HepG2 (cell line): ENCODE data around the gene WDR45B. TPM values are rescaled to one million over a fixed set of nuclear protein-coding genes. Genes with fewer than 3 reads are reported as not detected.

Experiments used
- ATAC-seq: fragments of 200-7000 bp; cut with Tn5 transposase; 3 replicates; pipeline ENCODE4 v1.9.1; 2020; ENCODE audit warnings: mild to moderate bottlenecking, moderate library complexity
- BruUV-seq: library from RNA; stranded (reverse); fragments of 400-500 nt; replicated peaks from 2 replicates; lab custom pipeline; 2021; lab: Mats Ljungman, UMichigan
- CTCF ChIA-PET: fragments of 300-600 bp; formaldehyde crosslinking; extraction: SDS; loops from one replicate; lab custom pipeline; 2021; ENCODE audit warnings: low total read pairs, inconsistent platforms, low intra/inter-chr PET ratio; lab: Yijun Ruan, JAX
- POLR2A ChIA-PET: fragments of 350-600 bp; sonication (Branson Sonifier 250); formaldehyde crosslinking; loops from one replicate; lab custom pipeline; 2020; ENCODE audit warnings: antibody characterized with exemption, inconsistent platforms; lab: Yijun Ruan, JAX
- DNase-seq: peaks from one replicate; pipeline ENCODE4 v3.0.0-alpha.2; 2015; ENCODE audit warnings: low spot score
- FAIRE-seq: peaks from 3 replicates; lab custom pipeline; 2011; peaks lifted over from hg19 to GRCh38; lab: Jason Lieb, UNC
- H2AFZ ChIP-seq: one replicate; pipeline ENCODE4 v1.6.1; 2011; ENCODE audit warnings: low read length, inconsistent platforms
- H3K27ac ChIP-seq: fragments of 300-600 bp; 3 replicates; pipeline ENCODE4 v1.8.0; 2011; ENCODE audit warnings: mixed run types, mild to moderate bottlenecking, mixed read lengths, low read length, inconsistent platforms; ENCODE audit not compliant: insufficient read depth; ENCODE audit errors: extremely low read length
- H3K27me3 ChIP-seq, 2 experiments: fragments of 200-600 bp in 1 of 2; 2 replicates in 1 of 2; 3 replicates in 1 of 2; pipeline versions ENCODE4 v1.6.0 to v1.8.0; 2011; ENCODE audit warnings: low read length in 2 of 2, mild to moderate bottlenecking in 2 of 2, moderate library complexity in 2 of 2, inconsistent platforms in 1 of 2; ENCODE audit not compliant: insufficient read depth in 2 of 2, control insufficient read depth in 1 of 2
- H3K36me3 ChIP-seq, 2 experiments: fragments of 200-600 bp in 1 of 2; replicated peaks in 1 of 2; 2 replicates in 1 of 2; 3 replicates in 1 of 2; pipeline versions ENCODE4 v1.5.1 to v1.8.0; 2011; ENCODE audit warnings: low read length in 2 of 2, inconsistent platforms in 1 of 2; ENCODE audit not compliant: insufficient read depth in 2 of 2, control insufficient read depth in 1 of 2
- H3K4me1 ChIP-seq: 2 replicates; pipeline ENCODE4 v1.5.1; 2012; ENCODE audit warnings: low read length, inconsistent platforms; ENCODE audit not compliant: insufficient read depth
- H3K4me2 ChIP-seq: 2 replicates; pipeline ENCODE4 v1.6.0; 2011; ENCODE audit warnings: low read depth, low read length, inconsistent platforms
- H3K4me3 ChIP-seq, 3 experiments: fragments of 200-600 bp in 1 of 3; sonication (generic), shearing (Covaris generic) in 1 of 3; replicated peaks in 1 of 3; 2 replicates each; pipeline ENCODE4 v1.5.1; 2011 to 2016; ENCODE audit warnings: low read length in 3 of 3, inconsistent platforms in 2 of 3, low read depth in 2 of 3, mild to moderate bottlenecking in 2 of 3, control low read depth in 1 of 3, mixed read lengths in 1 of 3; ENCODE audit not compliant: insufficient read depth in 1 of 3
- H3K79me2 ChIP-seq: one replicate; pipeline ENCODE4 v1.6.1; 2011; ENCODE audit warnings: low read length, inconsistent platforms; ENCODE audit not compliant: insufficient read depth
- H3K9ac ChIP-seq: 2 replicates; pipeline ENCODE4 v1.6.0; 2011; ENCODE audit warnings: mild to moderate bottlenecking, low read depth, low read length, inconsistent platforms; ENCODE audit not compliant: insufficient read depth
- H3K9me3 ChIP-seq: 2 replicates; pipeline ENCODE4 v1.5.1; 2012; ENCODE audit warnings: mild to moderate bottlenecking, low read length
- H4K20me1 ChIP-seq: 2 replicates; pipeline ENCODE4 v1.6.0; 2011; ENCODE audit warnings: inconsistent platforms, mild to moderate bottlenecking, low read length, moderate library complexity; ENCODE audit not compliant: insufficient read depth
- CREB1 ChIP-seq, 2 experiments: fragments of 450-650 bp in 1 of 2; IDR thresholded peaks; 2 replicates each; pipeline ENCODE4 v1.6.1; 2016 to 2017; ENCODE audit warnings: control low read depth in 1 of 2, mild to moderate bottlenecking in 1 of 2, missing compliant biosample characterization in 1 of 2, missing genetic modification characterization in 1 of 2
- IRX3 ChIP-seq: sonication (generic); formaldehyde crosslinking; IDR thresholded peaks from 2 replicates; pipeline ENCODE4 v1.8.1; 2023; ENCODE audit warnings: mild to moderate bottlenecking, low read depth, missing genetic modification reagents, borderline replicate concordance
- KDM5B ChIP-seq: sonication (generic); formaldehyde crosslinking; IDR thresholded peaks from 2 replicates; pipeline ENCODE4 v1.4.0; 2020; ENCODE audit warnings: missing genetic modification reagents, mild to moderate bottlenecking, borderline replicate concordance
- MZF1 ChIP-seq: sonication (generic); formaldehyde crosslinking; IDR thresholded peaks from 2 replicates; pipeline ENCODE4 v1.8.1; 2023; ENCODE audit warnings: mild to moderate bottlenecking, missing genetic modification reagents, borderline replicate concordance
- RFX1 ChIP-seq: fragments of 450-650 bp; IDR thresholded peaks from 2 replicates; pipeline ENCODE4 v1.6.1; 2017
- TCF7L2 ChIP-seq: IDR thresholded peaks from 2 replicates; pipeline ENCODE4 v1.6.1; 2011; ENCODE audit warnings: mild to moderate bottlenecking, low read depth, low read length, moderate library complexity
- ZFP41 ChIP-seq: sonication (generic); formaldehyde crosslinking; IDR thresholded peaks from 2 replicates; pipeline ENCODE4 v1.4.0; 2020; ENCODE audit warnings: mild to moderate bottlenecking, missing genetic modification reagents, borderline replicate concordance
- ZIK1 ChIP-seq: sonication (generic); formaldehyde crosslinking; IDR thresholded peaks from 2 replicates; pipeline ENCODE4 v1.5.0; 2020; ENCODE audit warnings: mild to moderate bottlenecking, low read depth, missing genetic modification reagents, borderline replicate concordance
- ZNF121 ChIP-seq: sonication (generic); formaldehyde crosslinking; IDR thresholded peaks from 2 replicates; pipeline ENCODE4 v1.5.0; 2020; ENCODE audit warnings: mild to moderate bottlenecking, missing genetic modification reagents
- ZNF557 ChIP-seq: sonication (generic); formaldehyde crosslinking; IDR thresholded peaks from 2 replicates; pipeline ENCODE4 v1.4.0; 2020; ENCODE audit warnings: missing genetic modification reagents
- WGBS: methylation state at CpG from one replicate; pipeline ENCODE4 v1.1.6; 2017; ENCODE audit warnings: low lambda C conversion rate; 5-methylcytosine and 5-hydroxymethylcytosine counted together
- in situ Hi-C: cut with HindIII; loops from 2 replicates; pipeline ENCODE4 v1.10.0; 2017; ENCODE audit warnings: low pct_unique_long_range_greater_than_20kb; ENCODE audit not compliant: extremely low pct_ligation_motif_present
- intact Hi-C: fragments of 100-400 bp; cut with micrococcal nuclease; formaldehyde crosslinking; loops from one replicate; pipeline ENCODE4 v1.10.0; 2022; ENCODE audit not compliant: unreplicated experiment
- polyA plus RNA-seq, 8 experiments: library from polyadenylated mRNA; depleted of rRNA in 3 of 8; stranded (reverse) in 7 of 8; unstranded in 1 of 8; fragments of >200 nt; fragmentation: Illumina TruSeq in 4 of 8; extraction: Trizol in 4 of 8; gene quantifications; 2 replicates each; pipeline versions ENCODE4 v1.2.1 to v1.2.3, GENCODE V29; 2011 to 2016; ENCODE audit warnings: low read depth in 4 of 8, missing spikeins in 1 of 8, mixed read lengths in 1 of 8; ENCODE audit not compliant: insufficient read depth in 1 of 8
- total RNA-seq, 5 experiments: library from RNA; depleted of rRNA; stranded (reverse); fragments of >200 nt; fragmentation: Illumina TruSeq; extraction: Trizol; gene quantifications; 2 replicates each; pipeline ENCODE4 v1.2.3, GENCODE V29; 2016; ENCODE audit warnings: low read depth in 1 of 5
- TF ChIP-seq, protein P1 (sequence below): sonication (generic); formaldehyde crosslinking; IDR thresholded peaks from 2 replicates; pipeline ENCODE4 v1.5.0; 2020; ENCODE audit warnings: missing genetic modification reagents
- TF ChIP-seq, protein P2 (sequence below): sonication (generic); formaldehyde crosslinking; IDR thresholded peaks from 2 replicates; pipeline ENCODE4 v1.4.0; 2020; ENCODE audit warnings: low read depth, mild to moderate bottlenecking, missing genetic modification reagents
- TF ChIP-seq, protein P3 (sequence below): sonication (generic); formaldehyde crosslinking; IDR thresholded peaks from 2 replicates; pipeline ENCODE4 v1.5.1; 2020; ENCODE audit warnings: mild to moderate bottlenecking, missing genetic modification reagents
- TF ChIP-seq, protein P4 (sequence below): sonication (generic); formaldehyde crosslinking; conservative IDR thresholded peaks from 2 replicates; pipeline ENCODE4 v1.8.1; 2023; ENCODE audit warnings: missing genetic modification reagents

The WDR45B gene
- total and polyA plus RNA-seq, 2 of the 13 experiments (the other 11 are each of a cell fraction or from before 2014, with no cell fraction given): 86.2 to 155 TPM

DNA sequence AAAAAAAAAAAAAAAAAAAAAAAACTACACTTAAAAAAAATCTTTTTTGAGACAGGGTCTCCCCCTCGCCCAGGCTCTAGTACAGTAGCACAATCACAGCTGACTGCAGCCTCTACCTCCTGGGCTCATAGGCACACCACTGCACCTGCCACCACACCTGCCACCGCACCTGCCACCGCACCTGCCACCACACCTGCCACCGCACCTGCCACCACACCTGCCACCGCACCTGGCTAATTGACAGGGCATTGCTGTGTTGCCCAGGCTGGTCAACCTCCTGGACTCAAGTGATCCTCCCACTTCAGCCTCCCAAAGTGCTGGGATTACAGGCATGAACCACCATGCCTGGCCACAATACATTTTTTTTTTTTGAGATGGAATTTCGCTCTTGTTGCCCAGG, 17.6 kb upstream of the WDR45B start:
- POLR2A ChIA-PET: no interaction called here
- no peak overlapping the region for H3K27ac ChIP-seq
- no TSS peak for BruUV-seq
- H3K9ac ChIP-seq: no peak overlapping the region
- no peaks in the 10 kb centered on the region for H3K27me3 ChIP-seq
- TF ChIP-seq ZFP41 (CRISPR knock-in tag) (no peak), KDM5B (CRISPR knock-in tag) (no peak), ZNF557 (CRISPR knock-in tag) (no peak), RFX1 (no peak), CREB1 (IDR thresholded peaks at IDR 0.05) (no peak), CREB1 (CRISPR knock-in tag; IDR thresholded peaks at IDR 0.05) (no peak), ZNF121 (no peak), ZIK1 (no peak), TCF7L2 (no peak), IRX3 (CRISPR knock-in tag) (no peak), MZF1 (no peak)
- TF ChIP-seq, protein P1, sequence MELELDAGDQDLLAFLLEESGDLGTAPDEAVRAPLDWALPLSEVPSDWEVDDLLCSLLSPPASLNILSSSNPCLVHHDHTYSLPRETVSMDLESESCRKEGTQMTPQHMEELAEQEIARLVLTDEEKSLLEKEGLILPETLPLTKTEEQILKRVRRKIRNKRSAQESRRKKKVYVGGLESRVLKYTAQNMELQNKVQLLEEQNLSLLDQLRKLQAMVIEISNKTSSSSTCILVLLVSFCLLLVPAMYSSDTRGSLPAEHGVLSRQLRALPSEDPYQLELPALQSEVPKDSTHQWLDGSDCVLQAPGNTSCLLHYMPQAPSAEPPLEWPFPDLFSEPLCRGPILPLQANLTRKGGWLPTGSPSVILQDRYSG (CRISPR knock-in tag): no peak
- TF ChIP-seq, protein P2, sequence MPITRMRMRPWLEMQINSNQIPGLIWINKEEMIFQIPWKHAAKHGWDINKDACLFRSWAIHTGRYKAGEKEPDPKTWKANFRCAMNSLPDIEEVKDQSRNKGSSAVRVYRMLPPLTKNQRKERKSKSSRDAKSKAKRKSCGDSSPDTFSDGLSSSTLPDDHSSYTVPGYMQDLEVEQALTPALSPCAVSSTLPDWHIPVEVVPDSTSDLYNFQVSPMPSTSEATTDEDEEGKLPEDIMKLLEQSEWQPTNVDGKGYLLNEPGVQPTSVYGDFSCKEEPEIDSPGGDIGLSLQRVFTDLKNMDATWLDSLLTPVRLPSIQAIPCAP (CRISPR knock-in tag): no peak
- TF ChIP-seq, protein P3, sequence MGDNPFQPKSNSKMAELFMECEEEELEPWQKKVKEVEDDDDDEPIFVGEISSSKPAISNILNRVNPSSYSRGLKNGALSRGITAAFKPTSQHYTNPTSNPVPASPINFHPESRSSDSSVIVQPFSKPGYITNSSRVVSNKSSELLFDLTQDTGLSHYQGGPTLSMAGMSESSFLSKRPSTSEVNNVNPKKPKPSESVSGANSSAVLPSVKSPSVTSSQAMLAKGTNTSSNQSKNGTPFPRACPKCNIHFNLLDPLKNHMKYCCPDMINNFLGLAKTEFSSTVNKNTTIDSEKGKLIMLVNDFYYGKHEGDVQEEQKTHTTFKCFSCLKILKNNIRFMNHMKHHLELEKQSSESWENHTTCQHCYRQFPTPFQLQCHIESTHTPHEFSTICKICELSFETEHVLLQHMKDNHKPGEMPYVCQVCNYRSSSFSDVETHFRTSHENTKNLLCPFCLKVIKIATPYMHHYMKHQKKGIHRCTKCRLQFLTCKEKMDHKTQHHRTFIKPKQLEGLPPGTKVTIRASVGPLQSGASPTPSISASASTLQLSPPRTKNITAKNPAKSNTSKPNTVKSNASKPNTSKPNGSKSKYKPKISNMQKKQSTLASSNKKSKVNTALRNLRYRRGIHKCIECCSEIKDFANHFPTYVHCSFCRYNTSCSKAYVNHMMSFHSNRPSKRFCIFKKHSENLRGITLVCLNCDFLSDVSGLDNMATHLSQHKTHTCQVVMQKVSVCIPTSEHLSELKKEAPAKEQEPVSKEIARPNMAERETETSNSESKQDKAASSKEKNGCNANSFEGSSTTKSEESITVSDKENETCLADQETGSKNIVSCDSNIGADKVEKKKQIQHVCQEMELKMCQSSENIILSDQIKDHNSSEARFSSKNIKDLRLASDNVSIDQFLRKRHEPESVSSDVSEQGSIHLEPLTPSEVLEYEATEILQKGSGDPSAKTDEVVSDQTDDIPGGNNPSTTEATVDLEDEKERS (CRISPR knock-in tag): no peak
- TF ChIP-seq, protein P4, sequence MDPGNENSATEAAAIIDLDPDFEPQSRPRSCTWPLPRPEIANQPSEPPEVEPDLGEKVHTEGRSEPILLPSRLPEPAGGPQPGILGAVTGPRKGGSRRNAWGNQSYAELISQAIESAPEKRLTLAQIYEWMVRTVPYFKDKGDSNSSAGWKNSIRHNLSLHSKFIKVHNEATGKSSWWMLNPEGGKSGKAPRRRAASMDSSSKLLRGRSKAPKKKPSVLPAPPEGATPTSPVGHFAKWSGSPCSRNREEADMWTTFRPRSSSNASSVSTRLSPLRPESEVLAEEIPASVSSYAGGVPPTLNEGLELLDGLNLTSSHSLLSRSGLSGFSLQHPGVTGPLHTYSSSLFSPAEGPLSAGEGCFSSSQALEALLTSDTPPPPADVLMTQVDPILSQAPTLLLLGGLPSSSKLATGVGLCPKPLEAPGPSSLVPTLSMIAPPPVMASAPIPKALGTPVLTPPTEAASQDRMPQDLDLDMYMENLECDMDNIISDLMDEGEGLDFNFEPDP (CRISPR knock-in tag): no peak
- no peak for FAIRE-seq
- WGBS: 87% methylated on average over 6 of the region's 6 CpGs
- intact Hi-C loops (no loop called here), in situ Hi-C loops (loop anchor here (5.0 kb wide), 1 partner anchor 111 kb away; no protein-coding TSS in a partner anchor)
- no peak for DNase-seq
- peaks cover 17% of the 10 kb centered on the region for H3K4me1 ChIP-seq
- no peak for ATAC-seq
- H2AFZ ChIP-seq: no peak overlapping the region
- H4K20me1 ChIP-seq: no peaks in the 10 kb centered on the region
- no peak overlapping the region for H3K4me3 ChIP-seq
- no peaks in the 10 kb centered on the region for H3K79me2 ChIP-seq
- no peaks in the 10 kb centered on the region for H3K9me3 ChIP-seq
- no peaks in the 10 kb centered on the region for H3K36me3 ChIP-seq
- CTCF ChIA-PET: no interaction called here
- no peak overlapping the region for H3K4me2 ChIP-seq
